Tibial nerve (tissue), 4 donors: ENCODE data around the gene RAB4A. TPM values are rescaled to one million over a fixed set of nuclear protein-coding genes. Genes with fewer than 3 reads are reported as not detected.

Experiments
- DNase-seq, 2 donors: peaks; one replicate each; pipeline ENCODE4 v3.0.0-alpha.2; 2019; ENCODE audit warnings: low spot score in 2 of 2
- H3K27ac ChIP-seq, 4 donors: fragments of 200-600 bp; sonication (generic) in 3 of 4; one replicate each; pipeline ENCODE4 v1.5.1; 2017 to 2019; ENCODE audit warnings: mild to moderate bottlenecking in 1 of 4
- H3K27me3 ChIP-seq, 2 donors: fragments of 200-600 bp; sonication (generic) in 1 of 2; one replicate each; pipeline versions ENCODE4 v1.5.1 to v1.6.0; 2017 to 2019
- H3K36me3 ChIP-seq, 3 donors: fragments of 200-600 bp; sonication (generic); one replicate each; pipeline ENCODE4 v1.5.1; 2018 to 2019
- H3K4me1 ChIP-seq, 4 donors: fragments of 200-600 bp; sonication (generic) in 3 of 4; one replicate each; pipeline ENCODE4 v1.5.1; 2017 to 2019
- H3K4me3 ChIP-seq, 4 donors: fragments of 200-600 bp; sonication (generic) in 3 of 4; one replicate each; pipeline ENCODE4 v1.5.1; 2017 to 2019; ENCODE audit warnings: mild to moderate bottlenecking in 1 of 4, moderate library complexity in 1 of 4
- H3K9me3 ChIP-seq, 4 donors: fragments of 200-600 bp; sonication (generic) in 3 of 4; one replicate each; pipeline ENCODE4 v1.5.1; 2017 to 2019
- CTCF ChIP-seq, 5 experiments: fragments of 200-600 bp in 3 of 5; fragments of 450-650 bp in 2 of 5; sonication (generic) in 3 of 5; IDR thresholded peaks; one replicate each; pipeline ENCODE4 v1.5.1; 2016 to 2019; ENCODE audit warnings: antibody characterized with exemption in 5 of 5, mild to moderate bottlenecking in 3 of 5, moderate library complexity in 2 of 5
- EP300 ChIP-seq, 2 donors: sonication (generic); formaldehyde crosslinking; IDR thresholded peaks; one replicate each; pipeline ENCODE4 v1.6.1; 2017; ENCODE audit warnings: antibody characterized with exemption in 2 of 2, mild to moderate bottlenecking in 1 of 2
- POLR2A ChIP-seq, 2 donors: fragments of 450-650 bp; IDR thresholded peaks; one replicate each; pipeline ENCODE4 v1.6.1; 2017; ENCODE audit warnings: antibody characterized with exemption in 2 of 2, mild to moderate bottlenecking in 2 of 2, moderate library complexity in 2 of 2
- WGBS, 2 donors: methylation state at CpG; one replicate each; pipeline ENCODE4 v1.1.5; 2018; 5-methylcytosine and 5-hydroxymethylcytosine counted together
- total RNA-seq, 4 donors: library from RNA; depleted of rRNA; stranded (reverse); fragments of >200 nt; gene quantifications; one replicate each; pipeline ENCODE4 v1.1.0, GENCODE V29; 2016

Gene RAB4A
- total RNA-seq, 4 donors from 2014 or later: 16.2 to 41.3 (median 31.2) TPM

GRCh38 chr1:229264068-229264467 lies 6.8 kb upstream of the RAB4A start:
- H3K27me3 ChIP-seq: no peaks in the 10 kb centered on the region
- H3K36me3 ChIP-seq: peaks cover 0 to 13% (median 0%) of the 10 kb centered on the region in 3 donors
- WGBS, 2 donors: 89 to 96% methylated on average over 7 of the region's 7 CpGs
- no peak overlapping the region for H3K4me3 ChIP-seq
- H3K9me3 ChIP-seq: peaks cover 0 to 12% (median 0%) of the 10 kb centered on the region in 4 donors
- no peak for DNase-seq
- peaks cover 0 to 3% (median 0%) of the 10 kb centered on the region in 4 donors for H3K4me1 ChIP-seq
- no peak for TF ChIP-seq EP300 (IDR thresholded peaks at IDR 0.05)
- TF ChIP-seq POLR2A (IDR thresholded peaks at IDR 0.05): no peak
- TF ChIP-seq CTCF (IDR thresholded peaks at IDR 0.05): no peak
- no peak overlapping the region for H3K27ac ChIP-seq

GRCh38 chr1:229264487-229264886 lies 6.4 kb upstream of the RAB4A start:
- 71 to 76% methylated on average over 5 of the region's 5 CpGs for WGBS, 2 donors
- H3K36me3 ChIP-seq: peaks cover 0 to 13% (median 0%) of the 10 kb centered on the region in 3 donors
- peaks cover 0 to 12% (median 0%) of the 10 kb centered on the region in 4 donors for H3K9me3 ChIP-seq
- no peak for TF ChIP-seq CTCF (IDR thresholded peaks at IDR 0.05)
- H3K4me3 ChIP-seq: no peak overlapping the region
- H3K4me1 ChIP-seq: peaks cover 0 to 3% (median 0%) of the 10 kb centered on the region in 4 donors
- DNase-seq: no peak
- no peak overlapping the region for H3K27ac ChIP-seq
- no peaks in the 10 kb centered on the region for H3K27me3 ChIP-seq

GRCh38 chr1:229266274-229266673 lies 4.6 kb upstream of the RAB4A start:
- no peak for DNase-seq
- Histone ChIP-seq H3K4me3 (no peak overlapping the region), H3K27ac (no peak overlapping the region), H3K27me3 (no peaks in the 10 kb centered on the region), H3K4me1 (no peaks in the 10 kb centered on the region), H3K36me3 (peaks cover 0 to 13% (median 0%) of the 10 kb centered on the region in 3 donors), H3K9me3 (peaks cover 0 to 12% (median 0%) of the 10 kb centered on the region in 4 donors)
- WGBS, 2 donors: 74 to 84% methylated on average over 3 of the region's 3 CpGs
- TF ChIP-seq EP300 (IDR thresholded peaks at IDR 0.05): no peak
- TF ChIP-seq CTCF (IDR thresholded peaks at IDR 0.05): no peak
- no peak for TF ChIP-seq POLR2A (IDR thresholded peaks at IDR 0.05)

- H3K36me3 ChIP-seq: peaks cover 0 to 13% (median 0%) of the 10 kb centered on the region in 3 donors
Measured at GRCh38 chr1:229266832-229267500, 3.9 kb upstream of the RAB4A start.

More at GRCh38 chr1:229266832-229267500, 3.9 kb upstream of the RAB4A start:
- WGBS, 2 donors: 83 to 90% methylated on average over 2 of the region's 2 CpGs
- no peaks in the 10 kb centered on the region for H3K27me3 ChIP-seq
- TF ChIP-seq CTCF (IDR thresholded peaks at IDR 0.05): no peak
- no peak for TF ChIP-seq POLR2A (IDR thresholded peaks at IDR 0.05)
- no peak for TF ChIP-seq EP300 (IDR thresholded peaks at IDR 0.05)
- no peak overlapping the region for H3K27ac ChIP-seq
- peaks cover 0 to 12% (median 0%) of the 10 kb centered on the region in 4 donors for H3K9me3 ChIP-seq
- DNase-seq: no peak
- H3K4me3 ChIP-seq: no peak overlapping the region
- H3K4me1 ChIP-seq: peaks cover 0 to 3% (median under 1%) of the 10 kb centered on the region in 4 donors
